GM12878 (cell line): ENCODE results near the gene EXOC3L1. TPM values are rescaled to one million over a fixed set of nuclear protein-coding genes. Genes with fewer than 3 reads are reported as not detected.

Source experiments
- ATAC-seq: fragments of 200-7000 bp; cut with Tn5 transposase; 3 replicates; pipeline ENCODE4 v1.9.1; 2020; ENCODE audit warnings: mild to moderate bottlenecking, moderate library complexity
- BruUV-seq: library from RNA; stranded (reverse); fragments of 400-500 nt; replicated peaks from 2 replicates; lab custom pipeline; 2021; lab: Mats Ljungman, UMichigan
- CTCF ChIA-PET: fragments of 300-600 bp; sonication (Branson Sonifier 250); formaldehyde crosslinking; extraction: SDS; loops from one replicate; lab custom pipeline; 2021; ENCODE audit warnings: inconsistent platforms; lab: Yijun Ruan, JAX
- POLR2A ChIA-PET: fragments of 350-600 bp; formaldehyde crosslinking; extraction: SDS; loops from one replicate; lab custom pipeline; 2021; ENCODE audit warnings: inconsistent platforms; lab: Charles Lee
- RAD21 ChIA-PET: fragments of 300-600 bp; sonication (Branson Sonifier 250); formaldehyde crosslinking; loops from one replicate; lab custom pipeline; 2023; ENCODE audit warnings: antibody characterized with exemption; ENCODE audit not compliant: unreplicated experiment; lab: Charles Lee
- SMC1A ChIA-PET: fragments of 300-600 bp; sonication (Branson Sonifier 250); formaldehyde crosslinking; loops from one replicate; lab custom pipeline; 2023; ENCODE audit not compliant: unreplicated experiment, uncharacterized antibody; lab: Charles Lee
- DNase-seq: peaks from one replicate; pipeline ENCODE4 v3.0.0-alpha.2; 2011; ENCODE audit warnings: low read depth, low spot score
- FAIRE-seq: peaks from 3 replicates; lab custom pipeline; 2011; peaks lifted over from hg19 to GRCh38; lab: Jason Lieb, UNC
- H2AFZ ChIP-seq: 2 replicates; pipeline ENCODE4 v1.6.0; 2011; ENCODE audit warnings: low read depth, low read length, control low read depth; ENCODE audit not compliant: control insufficient read depth
- H3K27ac ChIP-seq: 2 replicates; pipeline ENCODE4 v1.5.1; 2011; ENCODE audit warnings: control low read depth; ENCODE audit not compliant: control insufficient read depth, insufficient read depth
- H3K27me3 ChIP-seq, 2 experiments: replicated peaks in 1 of 2; 2 replicates each; pipeline versions ENCODE4 v1.6.0 to v1.6.1; 2011; ENCODE audit warnings: low read length in 1 of 2; ENCODE audit not compliant: control insufficient read depth in 2 of 2, insufficient read depth in 2 of 2
- H3K36me3 ChIP-seq, 2 experiments: 2 replicates each; pipeline ENCODE4 v1.5.1; 2011; ENCODE audit warnings: low read length in 1 of 2; ENCODE audit not compliant: control insufficient read depth in 2 of 2, insufficient read depth in 2 of 2
- H3K4me1 ChIP-seq: 2 replicates; pipeline ENCODE4 v1.6.1; 2011; ENCODE audit warnings: mild to moderate bottlenecking, low read length, moderate library complexity, mixed read lengths; ENCODE audit not compliant: control insufficient read depth, insufficient read depth
- H3K4me2 ChIP-seq: 2 replicates; pipeline ENCODE4 v1.6.0; 2011; ENCODE audit warnings: control low read depth; ENCODE audit not compliant: control insufficient read depth, insufficient read depth
- H3K4me3 ChIP-seq: fragments of 200-600 bp; sonication (generic); 2 replicates; pipeline ENCODE4 v1.5.1; 2016
- H3K79me2 ChIP-seq: 2 replicates; pipeline ENCODE4 v1.6.0; 2011; ENCODE audit warnings: low read length; ENCODE audit not compliant: control insufficient read depth, insufficient read depth
- H3K9ac ChIP-seq: 2 replicates; pipeline ENCODE4 v1.8.0; 2011; ENCODE audit warnings: low read length, control low read depth, mixed read lengths; ENCODE audit not compliant: control insufficient read depth, insufficient read depth
- H3K9me3 ChIP-seq: replicated peaks from 3 replicates; pipeline ENCODE4 v1.5.1; 2011; ENCODE audit warnings: mild to moderate bottlenecking, low read length; ENCODE audit not compliant: control insufficient read depth, insufficient read depth
- H4K20me1 ChIP-seq: 2 replicates; pipeline ENCODE4 v1.6.0; 2011; ENCODE audit not compliant: control insufficient read depth, insufficient read depth
- CUX1 ChIP-seq: IDR thresholded peaks from 2 replicates; pipeline ENCODE4 v1.6.1; 2012; ENCODE audit warnings: improper control_type of control experiment, low read depth, low read length; ENCODE audit not compliant: insufficient replicate concordance
- FOS ChIP-seq: IDR thresholded peaks from 3 replicates; pipeline ENCODE4 v1.6.1; 2011; ENCODE audit warnings: borderline replicate concordance; ENCODE audit not compliant: insufficient read length; ENCODE audit errors: extremely low read depth
- FOXK2 ChIP-seq: fragments of 450-650 bp; IDR thresholded peaks from 2 replicates; pipeline ENCODE4 v1.6.1; 2017; ENCODE audit warnings: mild to moderate bottlenecking, moderate library complexity
- JUNB ChIP-seq: IDR thresholded peaks from 2 replicates; pipeline ENCODE4 v1.6.1; 2016; ENCODE audit warnings: antibody characterized with exemption, mild to moderate bottlenecking
- KDM1A ChIP-seq: fragments of 200-600 bp; sonication (generic); IDR thresholded peaks from 2 replicates; pipeline ENCODE4 v1.6.1; 2016; ENCODE audit warnings: borderline replicate concordance
- NBN ChIP-seq: fragments of 450-650 bp; IDR thresholded peaks from 2 replicates; pipeline ENCODE4 v1.6.1; 2016
- PAX5 ChIP-seq: IDR thresholded peaks from 2 replicates; pipeline ENCODE4 v1.6.1; 2011; ENCODE audit warnings: low read depth, low read length, borderline replicate concordance
- POLR2AphosphoS5 ChIP-seq: IDR thresholded peaks from 2 replicates; pipeline ENCODE4 v1.6.1; 2011; ENCODE audit warnings: mild to moderate bottlenecking, low read length, inconsistent platforms
- RFX5 ChIP-seq: IDR thresholded peaks from 2 replicates; pipeline ENCODE4 v1.6.1; 2011; ENCODE audit warnings: low read depth, low read length, improper control_type of control experiment
- SRF ChIP-seq, 2 experiments: IDR thresholded peaks; 2 replicates each; pipeline ENCODE4 v1.6.1; 2011; ENCODE audit warnings: low read depth in 2 of 2, low read length in 2 of 2, mild to moderate bottlenecking in 1 of 2, moderate library complexity in 1 of 2
- YY1 ChIP-seq: IDR thresholded peaks from 2 replicates; pipeline ENCODE4 v1.6.1; 2011; ENCODE audit warnings: low read depth, mild to moderate bottlenecking, low read length
- ZNF592 ChIP-seq: fragments of 450-650 bp; IDR thresholded peaks from 2 replicates; pipeline ENCODE4 v1.6.1; 2017; ENCODE audit warnings: mild to moderate bottlenecking, moderate library complexity
- in situ Hi-C: fragments of 300-500 bp; cut with MboI; formaldehyde crosslinking; loops from 9 replicates; pipeline ENCODE4 v1.14.3; 2018; ENCODE audit warnings: mixed read lengths
- intact Hi-C: fragments of 100-400 bp; cut with micrococcal nuclease; formaldehyde crosslinking; loops from one replicate; pipeline ENCODE4 v1.14.2; 2022; ENCODE audit not compliant: unreplicated experiment
- polyA plus RNA-seq, 11 experiments: library from polyadenylated mRNA; depleted of rRNA in 4 of 11; unstranded in 6 of 11; stranded (reverse) in 5 of 11; fragments of >200 nt; fragmentation: Nextera tagmentation in 4 of 11; fragmentation: Illumina TruSeq in 1 of 11; extraction: Ambion mirVana in 4 of 11; extraction: Trizol in 1 of 11; gene quantifications; 1 replicate in 1 of 11; 2 replicates in 10 of 11; pipeline versions ENCODE4 v1.2.1 to v1.2.3, GENCODE V29; 2011 to 2016; ENCODE audit warnings: inconsistent platforms in 2 of 11, missing spikeins in 2 of 11, low read depth in 1 of 11
- total RNA-seq, 4 experiments: library from RNA; depleted of rRNA in 3 of 4; stranded (reverse); fragments of >200 nt in 3 of 4; fragmentation: Illumina TruSeq in 1 of 4; extraction: Trizol in 1 of 4; gene quantifications; 2 replicates each; pipeline versions ENCODE4 v1.2.1 to v1.2.3, GENCODE V29; 2013 to 2021

EXOC3L1 gene
- total and polyA plus RNA-seq, 10 of the 15 experiments (the other 5 are each of a cell fraction or from before 2014, with no cell fraction given), result 0.07 to 0.42 TPM; not detected in 8

- intact Hi-C loops (no loop called here), in situ Hi-C loops (no loop called here)
- no peak for DNase-seq
- ChIA-PET POLR2A (no interaction called here), RAD21 (no interaction called here), SMC1A (interaction anchor here (1.0 kb wide), 1 partner anchor 253 kb away, joined by 3 read pairs; no protein-coding TSS in a partner anchor), CTCF (no interaction called here)
- H3K9me3 ChIP-seq, result no peaks in the 10 kb centered on the region
- no peaks in the 10 kb centered on the region for H3K27me3 ChIP-seq
- TF ChIP-seq POLR2AphosphoS5 (no peak), CUX1 (no peak), JUNB (no peak), KDM1A (no peak), RFX5 (no peak), FOS (no peak), PAX5 (no peak), YY1 (no peak), FOXK2 (no peak), SRF (IDR thresholded peaks at IDR 0.05; ENCODE audit: low read depth in 2 of 2, low read length in 2 of 2) (no peak), NBN (no peak), ZNF592 (no peak)
- H3K4me3 ChIP-seq, result no peak overlapping the region
- no peaks in the 10 kb centered on the region for H4K20me1 ChIP-seq
- no peaks in the 10 kb centered on the region for H3K79me2 ChIP-seq
- H2AFZ ChIP-seq, result no peak overlapping the region
- H3K27ac ChIP-seq, result no peak overlapping the region
- H3K4me1 ChIP-seq, result no peaks in the 10 kb centered on the region
- H3K36me3 ChIP-seq, result no peaks in the 10 kb centered on the region
- no peak for ATAC-seq
- BruUV-seq, result no TSS peak
- no peak for FAIRE-seq
- no peak overlapping the region for H3K4me2 ChIP-seq
- H3K9ac ChIP-seq, result no peak overlapping the region
Measured at GRCh38 chr16:67212766-67213165, 22.8 kb upstream of the EXOC3L1 start.
